Naive thymus-derived CD4-positive, alpha-beta T cell (primary cell): ENCODE results near the gene ADGRG6. TPM values are rescaled to one million over a fixed set of nuclear protein-coding genes. Genes with fewer than 3 reads are reported as not detected.
"Not testable (repeated sequence)": the region's sequence is repeated elsewhere in the genome, so short reads cannot be mapped to it uniquely, and the experiment has no call there.

Experiments used
- ATAC-seq: fragments of 150-1000 bp; cut with Tn5 transposase; 2 replicates; pipeline ENCODE4 v1.10.0; 2021; ENCODE audit warnings: mild to moderate bottlenecking, moderate library complexity
- CTCF ChIA-PET: fragments of 350-600 bp; sonication (Branson Sonifier 250); formaldehyde crosslinking; loops from one replicate; lab custom pipeline; 2021; ENCODE audit warnings: antibody characterized with exemption; lab: Charles Lee
- POLR2A ChIA-PET: fragments of 350-600 bp; sonication (Branson Sonifier 250); formaldehyde crosslinking; loops from one replicate; lab custom pipeline; 2021; ENCODE audit warnings: antibody characterized with exemption, inconsistent platforms; lab: Charles Lee
- DNase-seq, 9 donors: peaks; one replicate each; pipeline versions ENCODE4 v3.0.0 to v3.0.0-alpha.2; 2020 to 2022; ENCODE audit warnings: mixed read lengths in 1 of 9
- H3K27ac ChIP-seq: one replicate; pipeline ENCODE4 v1.7.0; 2013; ENCODE audit warnings: mild to moderate bottlenecking, low read depth, low read length, moderate library complexity
- H3K27me3 ChIP-seq, 2 donors: one replicate each; pipeline ENCODE4 v1.7.0; 2013; ENCODE audit warnings: low read length in 2 of 2, mild to moderate bottlenecking in 2 of 2, moderate library complexity in 2 of 2; ENCODE audit not compliant: control insufficient read depth in 2 of 2, insufficient read depth in 2 of 2
- H3K36me3 ChIP-seq, 3 experiments: 1 replicate in 2 of 3; 2 replicates in 1 of 3; pipeline ENCODE4 v1.7.0; 2013; ENCODE audit warnings: low read length in 3 of 3, mild to moderate bottlenecking in 3 of 3, moderate library complexity in 1 of 3; ENCODE audit not compliant: insufficient read depth in 3 of 3, control insufficient read depth in 2 of 3
- H3K4me1 ChIP-seq, 2 donors: one replicate each; pipeline ENCODE4 v1.7.0; 2013; ENCODE audit warnings: low read length in 2 of 2, mild to moderate bottlenecking in 2 of 2, moderate library complexity in 1 of 2; ENCODE audit not compliant: control insufficient read depth in 2 of 2, insufficient read depth in 2 of 2
- H3K4me3 ChIP-seq: 2 replicates; pipeline ENCODE4 v1.7.0; 2013; ENCODE audit warnings: mild to moderate bottlenecking, low read length
- H3K9me3 ChIP-seq, 3 experiments: 1 replicate in 2 of 3; 2 replicates in 1 of 3; pipeline ENCODE4 v1.7.0; 2013; ENCODE audit warnings: low read length in 3 of 3; ENCODE audit not compliant: control insufficient read depth in 2 of 3
- H3K27ac Mint-ChIP-seq, 9 donors: one replicate each; pipeline ENCODE4 v1.8.0; 2020 to 2022; ENCODE audit warnings: mixed read lengths in 9 of 9, mild to moderate bottlenecking in 8 of 9, moderate library complexity in 5 of 9, inconsistent platforms in 2 of 9
- H3K27me3 Mint-ChIP-seq, 5 donors: one replicate each; pipeline ENCODE4 v1.8.0; 2021 to 2022; ENCODE audit warnings: mixed read lengths in 5 of 5, mild to moderate bottlenecking in 1 of 5
- H3K36me3 Mint-ChIP-seq, 5 donors: one replicate each; pipeline ENCODE4 v1.8.0; 2020 to 2022; ENCODE audit warnings: mixed read lengths in 5 of 5, mild to moderate bottlenecking in 3 of 5, inconsistent platforms in 1 of 5
- H3K4me1 Mint-ChIP-seq, 7 donors: one replicate each; pipeline ENCODE4 v1.8.0; 2020 to 2022; ENCODE audit warnings: mixed read lengths in 7 of 7, mild to moderate bottlenecking in 3 of 7, inconsistent platforms in 1 of 7
- H3K4me3 Mint-ChIP-seq, 10 donors: one replicate each; pipeline ENCODE4 v1.8.0; 2020 to 2022; ENCODE audit warnings: mild to moderate bottlenecking in 10 of 10, mixed read lengths in 10 of 10, moderate library complexity in 6 of 10, inconsistent platforms in 2 of 10
- H3K9me3 Mint-ChIP-seq, 11 donors: one replicate each; pipeline ENCODE4 v1.8.0; 2020 to 2022; ENCODE audit warnings: mixed read lengths in 11 of 11, mild to moderate bottlenecking in 4 of 11, inconsistent platforms in 1 of 11, moderate library complexity in 1 of 11
- intact Hi-C, 2 donors: fragments of 100-400 bp; cut with micrococcal nuclease; formaldehyde crosslinking; loops; one replicate each; pipeline ENCODE4 v1.15.1; 2023
- polyA plus RNA-seq, 2 donors: library from polyadenylated mRNA; unstranded; fragments of 300-500 nt; fragmentation: Illumina TruSeq; gene quantifications; one replicate each; pipeline ENCODE4 v1.2.3, GENCODE V29; 2021
- total RNA-seq, 6 experiments: library from RNA in 5 of 6; stranded (reverse) in 5 of 6; gene quantifications; 1 replicate in 5 of 6; 2 replicates in 1 of 6; pipeline ENCODE4 v1.2.3 and lab custom pipeline; 2021 to 2026

The ADGRG6 gene
- total and polyA plus RNA-seq, 7 experiments from 2014 or later, result 0.02 to 3.6 (median 0.57) TPM; not detected in 2

GRCh38 chr6:142417331-142417750 is 115.5 kb downstream of the ADGRG6 start:
- no peak overlapping the region for H3K27ac Mint-ChIP-seq
- CTCF ChIA-PET, result no interaction called here
- intact Hi-C loops, result no loop called here
- Histone ChIP-seq H3K4me3 (no peak overlapping the region), H3K36me3 (no peaks in the 10 kb centered on the region), H3K4me1 (no peaks in the 10 kb centered on the region), H3K9me3 (no peaks in the 10 kb centered on the region), H3K27ac (no peak overlapping the region), H3K27me3 (no peaks in the 10 kb centered on the region)
- peaks cover 0 to 14% (median 0%) of the 10 kb centered on the region in 5 donors for H3K27me3 Mint-ChIP-seq
- no peak for DNase-seq
- no peaks in the 10 kb centered on the region for H3K9me3 Mint-ChIP-seq
- no peak for ATAC-seq
- no peaks in the 10 kb centered on the region for H3K36me3 Mint-ChIP-seq
- H3K4me1 Mint-ChIP-seq, result no peaks in the 10 kb centered on the region
- no peak overlapping the region for H3K4me3 Mint-ChIP-seq
- POLR2A ChIA-PET, result interaction anchor here (0.7 kb wide), 1 partner anchor 52 kb away, joined by 3 read pairs; no protein-coding TSS in a partner anchor

- Histone ChIP-seq H3K9me3 (no peaks in the 10 kb centered on the region), H3K36me3 (no peaks in the 10 kb centered on the region), H3K4me3 (no peak overlapping the region), H3K27me3 (no peaks in the 10 kb centered on the region), H3K27ac (no peak overlapping the region), H3K4me1 (no peaks in the 10 kb centered on the region)
- ChIA-PET POLR2A (no interaction called here), CTCF (interaction anchor here (0.6 kb wide), 1 partner anchor 631 kb away, joined by 3 read pairs; no protein-coding TSS in a partner anchor)
- Mint-ChIP-seq H3K27me3 (peaks cover 0 to 14% (median 0%) of the 10 kb centered on the region in 5 donors), H3K4me3 (no peak overlapping the region), H3K27ac (no peak overlapping the region), H3K36me3 (no peaks in the 10 kb centered on the region), H3K9me3 (no peaks in the 10 kb centered on the region), H3K4me1 (no peaks in the 10 kb centered on the region)
- DNase-seq (no peak), ATAC-seq (no peak)
- intact Hi-C loops, result no loop called here
These were observed 117.3 kb downstream of the ADGRG6 start for GRCh38 chr6:142419071-142419470.

- intact Hi-C loops, result no loop called here
- H3K4me1 ChIP-seq, result no peaks in the 10 kb centered on the region
- ATAC-seq, result no peak
- Mint-ChIP-seq H3K4me1 (no peaks in the 10 kb centered on the region), H3K36me3 (peaks cover 0 to 8% (median 0%) of the 10 kb centered on the region in 5 donors), H3K9me3 (peaks cover 0 to 9% (median 3%) of the 10 kb centered on the region in 11 donors), H3K4me3 (no peak overlapping the region), H3K27me3 (peaks cover 0 to 10% (median 0%) of the 10 kb centered on the region in 5 donors), H3K27ac (no peak overlapping the region)
- ChIA-PET CTCF (interaction anchor here (1.0 kb wide), 1 partner anchor 52 kb away, joined by 3 read pairs; no protein-coding TSS in a partner anchor), POLR2A (no interaction called here)
- H3K9me3 ChIP-seq, result no peaks in the 10 kb centered on the region
- no peaks in the 10 kb centered on the region for H3K27me3 ChIP-seq
- DNase-seq, result no peak
- H3K27ac ChIP-seq, result no peak overlapping the region
- no peaks in the 10 kb centered on the region for H3K36me3 ChIP-seq
- no peak overlapping the region for H3K4me3 ChIP-seq
These were observed 119.0 kb downstream of the ADGRG6 start for GRCh38 chr6:142420802-142421201.

- intact Hi-C loops, result no loop called here
- Mint-ChIP-seq H3K9me3 (peaks cover 0 to 9% (median 3%) of the 10 kb centered on the region in 11 donors), H3K36me3 (peaks cover 0 to 8% (median 0%) of the 10 kb centered on the region in 5 donors), H3K27ac (no peak overlapping the region), H3K4me1 (no peaks in the 10 kb centered on the region), H3K27me3 (peaks cover 0 to 9% (median 0%) of the 10 kb centered on the region in 5 donors), H3K4me3 (no peak overlapping the region)
- Histone ChIP-seq H3K27me3 (no peaks in the 10 kb centered on the region), H3K27ac (no peak overlapping the region), H3K9me3 (no peaks in the 10 kb centered on the region), H3K36me3 (no peaks in the 10 kb centered on the region), H3K4me1 (no peaks in the 10 kb centered on the region), H3K4me3 (no peak overlapping the region)
- POLR2A ChIA-PET, result no interaction called here
- CTCF ChIA-PET, result interaction anchor here (1.0 kb wide), 1 partner anchor 51 kb away, joined by 3 read pairs; no protein-coding TSS in a partner anchor
- DNase-seq (no peak), ATAC-seq (no peak)
These were observed 119.7 kb downstream of the ADGRG6 start for GRCh38 chr6:142421285-142422117.

- DNase-seq, H3K4me3 Mint-ChIP-seq, H3K4me3 ChIP-seq, POLR2A ChIA-PET, intact Hi-C loops, H3K27me3 Mint-ChIP-seq, H3K36me3 ChIP-seq, H3K4me1 Mint-ChIP-seq, H3K9me3 ChIP-seq, H3K4me1 ChIP-seq, H3K27ac ChIP-seq, ATAC-seq, H3K27ac Mint-ChIP-seq, H3K27me3 ChIP-seq, CTCF ChIA-PET: not testable (repeated sequence)
- Mint-ChIP-seq H3K9me3 (peaks cover 1 to 21% (median 7%) of the 10 kb centered on the region in 11 donors), H3K36me3 (peaks cover 0 to 18% (median 7%) of the 10 kb centered on the region in 5 donors)
These were observed 124.8 kb downstream of the ADGRG6 start for GRCh38 chr6:142426444-142427132.

- H3K9me3 ChIP-seq, H3K27me3 ChIP-seq, H3K4me1 ChIP-seq, intact Hi-C loops, DNase-seq, H3K4me3 Mint-ChIP-seq, H3K27ac ChIP-seq, ATAC-seq, H3K4me3 ChIP-seq, CTCF ChIA-PET, H3K27me3 Mint-ChIP-seq, H3K27ac Mint-ChIP-seq, POLR2A ChIA-PET, H3K36me3 ChIP-seq, H3K4me1 Mint-ChIP-seq: not testable (repeated sequence)
- peaks cover 1 to 21% (median 7%) of the 10 kb centered on the region in 11 donors for H3K9me3 Mint-ChIP-seq
- H3K36me3 Mint-ChIP-seq, result peaks cover 0 to 18% (median 7%) of the 10 kb centered on the region in 5 donors
These were observed 126.7 kb downstream of the ADGRG6 start for GRCh38 chr6:142428468-142428867.
